HG03045 (cell line): ENCODE data around the gene PAX2.
"Not testable (repeated sequence)": the region's sequence is repeated elsewhere in the genome, so short reads cannot be mapped to it uniquely, and the experiment has no call there.

ENCODE experiments used
- ATAC-seq: cut with Tn5 transposase; IDR thresholded peaks from one replicate; pipeline ENCODE4 v1.9.1; 2021; ENCODE audit warnings: mild to moderate bottlenecking, moderate library complexity; ENCODE audit not compliant: unreplicated experiment

The PAX2 gene

GRCh38 chr10:100744987-100745881, at the start of gene PAX2:
Gene PAX2 (plus strand): TSS chr10:100745582. CDS start chr10:100746261, 679 bp downstream.
- ATAC-seq: no peak

- no peak for ATAC-seq
Measured at GRCh38 chr10:100696477-100696901, 48.9 kb upstream of the PAX2 start.

GRCh38 chr10:100697070-100697469, 48.3 kb upstream of the PAX2 start:
- ATAC-seq: no peak

GRCh38 chr10:100697631-100698030, 47.8 kb upstream of the PAX2 start:
- no peak for ATAC-seq

- ATAC-seq: not testable (repeated sequence)
Measured at GRCh38 chr10:100701704-100702103, 43.7 kb upstream of the PAX2 start.

- no peak for ATAC-seq
Measured at GRCh38 chr10:100705139-100705538, 40.2 kb upstream of the PAX2 start.

GRCh38 chr10:100707261-100707848, 38.0 kb upstream of the PAX2 start:
- no peak for ATAC-seq

GRCh38 chr10:100709146-100710082, 36.0 kb upstream of the PAX2 start:
- ATAC-seq: no peak

- ATAC-seq: no peak
Measured at GRCh38 chr10:100710151-100710871, 35.1 kb upstream of the PAX2 start.

- no peak for ATAC-seq
Measured at GRCh38 chr10:100713049-100713858, 32.1 kb upstream of the PAX2 start.

GRCh38 chr10:100713859-100714565, 31.4 kb upstream of the PAX2 start:
- no peak for ATAC-seq

- no peak for ATAC-seq
Measured at GRCh38 chr10:100714566-100714950, 30.8 kb upstream of the PAX2 start.

GRCh38 chr10:100715101-100715444, 30.3 kb upstream of the PAX2 start:
- ATAC-seq: no peak

- ATAC-seq: no peak
Measured at GRCh38 chr10:100715445-100716385, 29.7 kb upstream of the PAX2 start.

- no peak for ATAC-seq
Measured at GRCh38 chr10:100717166-100717565, 28.2 kb upstream of the PAX2 start.

GRCh38 chr10:100718197-100718742, 27.1 kb upstream of the PAX2 start:
- ATAC-seq: no peak

- ATAC-seq: no peak
Measured at GRCh38 chr10:100723180-100723579, 22.2 kb upstream of the PAX2 start.
